Measurements from ENCODE around the gene OR8B4.
"Not testable (repeated sequence)": the region's sequence is repeated elsewhere in the genome, so short reads cannot be mapped to it uniquely, and the experiment has no call there.

Gene OR8B4

GRCh38 chr11:124424384-124424921, at the start of gene OR8B4:
OR8B4 (minus strand) TSS chr11:124424871; CDS start chr11:124424871, 0 bp downstream.
- Histone ChIP-seq H3K36me3 (ENCODE audit: insufficient read depth, low read length) (no peaks in the 10 kb centered on the region), H3K9ac (ENCODE audit: low read depth, low read length) (no peak within 1 kb of the TSS), H3K4me1 (ENCODE audit: insufficient read depth, low read length) (no peaks in the 10 kb centered on the region), H3K9me3 (ENCODE audit: control insufficient read depth, insufficient read depth, low read length) (peaks cover 3% of the 10 kb centered on the region; the same call in 1 of the 2 replicates)

GRCh38 chr11:124474079-124474478, 49.4 kb upstream of the OR8B4 start:
- Histone ChIP-seq H3K9ac (ENCODE audit: low read depth, low read length) (no peak overlapping the region), H3K36me3 (ENCODE audit: insufficient read depth, low read length) (no peaks in the 10 kb centered on the region), H3K4me1 (ENCODE audit: insufficient read depth, low read length) (no peaks in the 10 kb centered on the region), H3K9me3 (ENCODE audit: control insufficient read depth, insufficient read depth, low read length) (no peaks in the 10 kb centered on the region)

- no peaks in the 10 kb centered on the region for H3K9me3 ChIP-seq (ENCODE audit: control insufficient read depth, insufficient read depth, low read length)
- H3K36me3 ChIP-seq (ENCODE audit: insufficient read depth, low read length) = no peaks in the 10 kb centered on the region
- no peak overlapping the region for H3K9ac ChIP-seq (ENCODE audit: low read depth, low read length)
- no peaks in the 10 kb centered on the region for H3K4me1 ChIP-seq (ENCODE audit: insufficient read depth, low read length)
Measured at GRCh38 chr11:124473476-124473875, 48.8 kb upstream of the OR8B4 start.

GRCh38 chr11:124470561-124471227, 46.0 kb upstream of the OR8B4 start:
- H3K4me1 ChIP-seq (ENCODE audit: insufficient read depth, low read length) = no peaks in the 10 kb centered on the region
- H3K9ac ChIP-seq (ENCODE audit: low read depth, low read length) = no peak overlapping the region
- H3K9me3 ChIP-seq (ENCODE audit: control insufficient read depth, insufficient read depth, low read length) = no peaks in the 10 kb centered on the region
- no peaks in the 10 kb centered on the region for H3K36me3 ChIP-seq (ENCODE audit: insufficient read depth, low read length)

- Histone ChIP-seq H3K9me3 (ENCODE audit: control insufficient read depth, insufficient read depth, low read length) (no peaks in the 10 kb centered on the region), H3K9ac (ENCODE audit: low read depth, low read length) (no peak overlapping the region), H3K4me1 (ENCODE audit: insufficient read depth, low read length) (no peaks in the 10 kb centered on the region), H3K36me3 (ENCODE audit: insufficient read depth, low read length) (no peaks in the 10 kb centered on the region)
Measured at GRCh38 chr11:124467381-124467927, 42.8 kb upstream of the OR8B4 start.

- Histone ChIP-seq H3K36me3 (ENCODE audit: insufficient read depth, low read length) (no peaks in the 10 kb centered on the region), H3K9me3 (ENCODE audit: control insufficient read depth, insufficient read depth, low read length) (no peaks in the 10 kb centered on the region), H3K4me1 (ENCODE audit: insufficient read depth, low read length) (no peaks in the 10 kb centered on the region), H3K9ac (ENCODE audit: low read depth, low read length) (no peak overlapping the region)
Measured at GRCh38 chr11:124465368-124465767, 40.7 kb upstream of the OR8B4 start.

- Histone ChIP-seq H3K9ac (ENCODE audit: low read depth, low read length) (no peak overlapping the region), H3K4me1 (ENCODE audit: insufficient read depth, low read length) (no peaks in the 10 kb centered on the region), H3K9me3 (ENCODE audit: control insufficient read depth, insufficient read depth, low read length) (no peaks in the 10 kb centered on the region), H3K36me3 (ENCODE audit: insufficient read depth, low read length) (no peaks in the 10 kb centered on the region)
Measured at GRCh38 chr11:124463990-124464389, 39.3 kb upstream of the OR8B4 start.

GRCh38 chr11:124463324-124463723, 38.7 kb upstream of the OR8B4 start:
- H3K9me3 ChIP-seq (ENCODE audit: control insufficient read depth, insufficient read depth, low read length) = no peaks in the 10 kb centered on the region
- no peak overlapping the region for H3K9ac ChIP-seq (ENCODE audit: low read depth, low read length)
- H3K4me1 ChIP-seq (ENCODE audit: insufficient read depth, low read length) = no peaks in the 10 kb centered on the region
- no peaks in the 10 kb centered on the region for H3K36me3 ChIP-seq (ENCODE audit: insufficient read depth, low read length)

GRCh38 chr11:124460459-124460858, 35.8 kb upstream of the OR8B4 start:
- no peak overlapping the region for H3K9ac ChIP-seq (ENCODE audit: low read depth, low read length)
- H3K36me3 ChIP-seq (ENCODE audit: insufficient read depth, low read length) = no peaks in the 10 kb centered on the region
- no peaks in the 10 kb centered on the region for H3K4me1 ChIP-seq (ENCODE audit: insufficient read depth, low read length)
- no peaks in the 10 kb centered on the region for H3K9me3 ChIP-seq (ENCODE audit: control insufficient read depth, insufficient read depth, low read length)

GRCh38 chr11:124459379-124459778, 34.7 kb upstream of the OR8B4 start:
- H3K36me3 ChIP-seq (ENCODE audit: insufficient read depth, low read length); H3K9me3 ChIP-seq (ENCODE audit: control insufficient read depth, insufficient read depth, low read length); H3K9ac ChIP-seq (ENCODE audit: low read depth, low read length); H3K4me1 ChIP-seq (ENCODE audit: insufficient read depth, low read length): not testable (repeated sequence)

- no peaks in the 10 kb centered on the region for H3K36me3 ChIP-seq (ENCODE audit: insufficient read depth, low read length)
- no peak overlapping the region for H3K9ac ChIP-seq (ENCODE audit: low read depth, low read length)
- no peaks in the 10 kb centered on the region for H3K9me3 ChIP-seq (ENCODE audit: control insufficient read depth, insufficient read depth, low read length)
- H3K4me1 ChIP-seq (ENCODE audit: insufficient read depth, low read length) = peaks cover 4% of the 10 kb centered on the region; the same call in 1 of the 2 replicates
Measured at GRCh38 chr11:124454552-124454951, 29.9 kb upstream of the OR8B4 start.

GRCh38 chr11:124446916-124447315, 22.2 kb upstream of the OR8B4 start:
- H3K36me3 ChIP-seq (ENCODE audit: insufficient read depth, low read length) = no peaks in the 10 kb centered on the region
- H3K9me3 ChIP-seq (ENCODE audit: control insufficient read depth, insufficient read depth, low read length) = no peaks in the 10 kb centered on the region
- H3K9ac ChIP-seq (ENCODE audit: low read depth, low read length) = no peak overlapping the region
- H3K4me1 ChIP-seq (ENCODE audit: insufficient read depth, low read length) = no peaks in the 10 kb centered on the region

- no peaks in the 10 kb centered on the region for H3K9me3 ChIP-seq (ENCODE audit: control insufficient read depth, insufficient read depth, low read length)
- H3K36me3 ChIP-seq (ENCODE audit: insufficient read depth, low read length) = no peaks in the 10 kb centered on the region
- H3K4me1 ChIP-seq (ENCODE audit: insufficient read depth, low read length) = no peaks in the 10 kb centered on the region
- no peak within 1 kb of the TSS for H3K9ac ChIP-seq (ENCODE audit: low read depth, low read length)
Measured at GRCh38 chr11:124445646-124446150, 21.0 kb upstream of the OR8B4 start, which contains the start of gene OR8B8. OR8B8 (minus strand) TSS chr11:124445696; CDS start chr11:124441085, 4,611 bp downstream.

- H3K9me3 ChIP-seq (ENCODE audit: control insufficient read depth, insufficient read depth, low read length) = no peaks in the 10 kb centered on the region
- no peak overlapping the region for H3K9ac ChIP-seq (ENCODE audit: low read depth, low read length)
- H3K4me1 ChIP-seq (ENCODE audit: insufficient read depth, low read length) = no peaks in the 10 kb centered on the region
- no peaks in the 10 kb centered on the region for H3K36me3 ChIP-seq (ENCODE audit: insufficient read depth, low read length)
Measured at GRCh38 chr11:124442847-124443246, 18.2 kb upstream of the OR8B4 start.

- Histone ChIP-seq H3K9me3 (ENCODE audit: control insufficient read depth, insufficient read depth, low read length) (no peaks in the 10 kb centered on the region), H3K36me3 (ENCODE audit: insufficient read depth, low read length) (no peaks in the 10 kb centered on the region), H3K4me1 (ENCODE audit: insufficient read depth, low read length) (no peaks in the 10 kb centered on the region), H3K9ac (ENCODE audit: low read depth, low read length) (no peak overlapping the region)
Measured at GRCh38 chr11:124442442-124442841, 17.8 kb upstream of the OR8B4 start.
